NCI-H69 (cell line): Measurements from ENCODE around the gene XRN2.
A peak's percentile ranks its signal among the peaks of the same experiment; 100 is the strongest.

ENCODE experiments used
- DNase-seq: peaks from one replicate; lab custom pipeline; 2025; lab: John Stamatoyannopoulos, UW

Gene XRN2

DNA sequence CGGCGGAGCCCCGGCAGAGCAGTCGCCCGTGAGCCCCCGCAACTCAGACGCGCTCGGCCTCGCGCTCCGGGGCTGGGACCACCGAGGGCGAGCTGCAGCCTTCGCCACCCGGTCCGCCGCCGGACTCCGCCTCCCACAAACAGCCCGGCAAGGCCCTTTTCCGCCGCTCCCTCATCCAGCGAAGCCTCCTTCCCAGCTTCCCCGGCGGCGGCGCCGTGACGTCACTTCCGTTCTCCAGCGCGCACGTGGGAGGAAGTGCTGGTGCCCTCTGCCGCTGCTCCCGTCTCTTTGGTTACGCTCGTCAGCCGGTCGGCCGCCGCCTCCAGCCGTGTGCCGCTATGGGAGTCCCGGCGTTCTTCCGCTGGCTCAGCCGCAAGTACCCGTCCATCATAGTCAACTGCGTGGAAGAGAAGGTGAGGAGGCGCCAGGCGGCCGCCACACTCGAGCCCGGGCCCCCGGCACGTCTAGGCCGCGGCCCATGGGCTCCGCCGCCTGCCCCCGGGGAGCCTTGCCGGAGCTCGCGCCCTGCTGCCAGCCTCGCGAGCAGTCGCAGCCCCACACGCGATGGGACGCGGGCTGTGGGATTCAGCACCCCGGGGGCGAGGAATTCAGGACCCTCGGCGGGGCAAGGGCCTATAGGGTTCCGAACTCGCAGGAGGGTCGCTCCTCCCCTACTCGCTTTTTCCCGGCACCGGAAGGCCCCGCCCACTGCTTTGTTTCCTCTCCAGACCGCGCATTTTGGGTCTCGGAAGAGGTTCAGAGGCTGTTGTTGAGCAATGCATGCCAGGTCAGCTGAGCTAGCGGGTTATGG lies at the start of gene XRN2:
TSS of gene XRN2 (plus strand) at position 271 of the 811 bp plus-strand sequence. CDS start at position 339, 68 bp downstream.
- peak; percentile 99 for DNase-seq

DNA sequence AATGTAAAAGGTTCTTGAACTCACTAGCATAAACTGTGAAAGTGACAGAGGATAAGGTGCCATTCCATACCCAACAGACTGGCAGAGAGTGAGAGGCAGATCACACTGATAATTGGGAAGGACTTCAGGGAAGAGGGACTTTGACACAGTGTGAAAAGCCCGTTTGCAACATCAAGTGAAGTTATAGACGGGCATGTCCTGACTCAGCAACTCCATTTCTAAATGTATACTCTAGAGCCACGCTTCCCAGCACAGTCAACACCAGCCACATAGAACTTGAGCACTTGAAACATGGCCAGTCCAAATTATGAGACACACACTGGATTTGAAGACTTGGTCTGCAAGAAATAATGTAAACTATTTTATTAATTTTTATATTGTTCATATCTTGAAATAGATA lies 45.9 kb upstream of the XRN2 start:
- no peak for DNase-seq

- no peak for DNase-seq
Observed at GRCh38 chr20:21258411-21258810, 44.7 kb upstream of the XRN2 start.

GRCh38 chr20:21259346-21259745 lies 43.8 kb upstream of the XRN2 start:
- DNase-seq, result no peak

- DNase-seq, result no peak
Observed at GRCh38 chr20:21262812-21263211, 40.3 kb upstream of the XRN2 start.

- DNase-seq, result peak; percentile 99
Observed at GRCh38 chr20:21265261-21266190, 37.6 kb upstream of the XRN2 start.

DNA sequence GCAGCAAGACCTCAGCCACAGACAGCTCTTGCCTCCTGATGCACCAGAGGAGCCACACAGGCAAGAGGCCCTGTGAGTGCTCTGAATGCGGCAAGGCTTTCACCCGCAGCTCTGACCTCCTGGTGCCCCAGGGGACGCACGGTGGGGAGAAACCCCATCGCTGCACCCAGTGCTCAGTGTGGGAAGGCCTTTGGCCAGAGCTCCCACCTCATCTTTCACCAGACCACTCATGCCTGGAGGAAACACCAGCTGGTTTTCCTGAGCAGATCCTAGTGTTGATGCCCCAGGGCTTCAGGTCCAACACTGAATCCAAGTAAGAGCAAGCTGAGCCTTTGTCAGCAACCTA lies 37.0 kb upstream of the XRN2 start:
- DNase-seq, result peak; percentile 98

GRCh38 chr20:21269772-21270171 lies 33.4 kb upstream of the XRN2 start:
- DNase-seq, result no peak

DNA sequence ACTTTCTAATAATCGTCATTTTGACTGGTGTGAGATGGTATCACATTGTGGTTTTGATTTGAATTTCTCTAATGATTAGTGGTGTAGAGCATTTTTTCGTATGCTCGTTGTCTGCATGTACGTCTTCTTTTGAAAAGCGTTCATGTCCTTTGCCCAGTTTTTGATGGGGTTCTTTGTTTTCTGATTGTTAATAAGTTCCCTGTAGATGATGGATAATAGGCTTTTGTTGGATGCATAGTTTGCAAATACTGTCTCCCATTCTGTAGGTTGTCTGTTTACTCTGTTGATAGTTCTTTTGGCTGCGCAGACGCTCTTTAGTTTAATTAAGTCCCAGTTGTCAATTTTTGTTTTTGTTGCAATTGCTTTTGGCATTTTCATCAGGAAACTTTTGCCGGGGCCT lies 32.3 kb upstream of the XRN2 start:
- DNase-seq, result no peak

GRCh38 chr20:21272279-21272678 lies 30.9 kb upstream of the XRN2 start:
- DNase-seq, result no peak

- DNase-seq, result no peak
Observed at GRCh38 chr20:21272679-21273078, 30.5 kb upstream of the XRN2 start.

GRCh38 chr20:21273755-21274386 lies 29.3 kb upstream of the XRN2 start:
- peak; percentile 44 for DNase-seq

GRCh38 chr20:21278829-21279228 lies 24.3 kb upstream of the XRN2 start:
- DNase-seq, result no peak

DNA sequence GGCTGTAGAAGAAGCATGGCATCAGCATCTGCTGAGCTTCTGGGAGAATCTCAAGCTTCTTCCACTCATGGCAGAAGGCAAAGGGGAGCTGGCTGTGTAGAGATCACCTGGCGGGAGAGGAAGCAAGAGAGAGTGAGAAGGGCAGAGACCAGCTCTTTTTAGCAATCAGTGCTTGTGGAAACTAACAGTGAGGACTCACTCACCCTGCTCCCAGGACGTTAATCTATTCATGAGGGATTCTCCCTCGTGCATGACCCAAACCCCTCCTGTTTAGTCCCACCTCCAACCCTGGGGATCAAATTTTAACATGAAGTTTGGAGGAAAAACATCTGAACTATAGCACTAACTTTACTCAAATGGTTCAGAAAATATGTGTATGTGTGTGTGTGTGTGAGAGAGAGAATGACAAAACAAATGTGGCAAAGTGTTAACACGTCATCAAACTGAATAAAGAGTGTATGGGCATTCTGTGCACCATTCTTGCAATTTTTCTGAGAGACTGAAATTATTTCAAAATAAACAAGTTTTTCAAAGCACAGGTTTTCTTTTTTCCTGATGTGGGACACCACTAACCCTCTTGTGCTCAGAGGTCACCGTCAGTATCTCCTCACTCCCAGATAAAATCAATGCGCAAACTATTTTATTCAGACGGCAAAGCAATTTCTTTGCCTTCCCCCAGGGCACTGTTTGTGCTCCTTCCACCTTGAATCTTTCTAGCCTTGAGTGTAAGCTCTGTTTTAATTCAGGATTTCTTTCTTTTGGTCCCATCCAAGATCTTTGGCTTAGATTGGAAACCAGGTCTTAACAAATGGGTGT lies 23.2 kb upstream of the XRN2 start:
- DNase-seq, result no peak

DNA sequence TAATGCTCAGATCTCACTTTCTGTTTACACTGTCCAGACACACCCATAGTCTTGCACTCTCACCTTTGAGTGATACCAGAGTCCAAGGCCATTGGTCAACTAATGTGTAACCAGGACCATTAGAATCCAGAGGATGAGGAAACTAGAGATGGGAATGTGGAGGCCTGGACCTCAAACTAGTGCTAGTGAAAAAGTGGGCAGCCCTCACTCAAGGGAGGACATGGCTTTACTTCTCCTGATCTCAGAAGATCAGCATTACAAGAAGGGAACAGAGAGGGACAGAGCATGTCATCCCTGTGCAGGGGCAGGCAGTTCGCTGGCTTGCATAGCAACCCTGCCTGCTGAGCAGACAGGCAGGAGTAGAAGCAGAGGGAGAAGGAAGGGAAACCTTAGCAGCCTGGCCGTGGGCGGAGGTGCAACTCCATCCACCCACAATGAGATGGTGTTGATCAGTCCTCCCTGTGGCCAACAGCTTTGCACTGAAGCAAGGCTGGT lies 22.6 kb upstream of the XRN2 start:
- no peak for DNase-seq

DNA sequence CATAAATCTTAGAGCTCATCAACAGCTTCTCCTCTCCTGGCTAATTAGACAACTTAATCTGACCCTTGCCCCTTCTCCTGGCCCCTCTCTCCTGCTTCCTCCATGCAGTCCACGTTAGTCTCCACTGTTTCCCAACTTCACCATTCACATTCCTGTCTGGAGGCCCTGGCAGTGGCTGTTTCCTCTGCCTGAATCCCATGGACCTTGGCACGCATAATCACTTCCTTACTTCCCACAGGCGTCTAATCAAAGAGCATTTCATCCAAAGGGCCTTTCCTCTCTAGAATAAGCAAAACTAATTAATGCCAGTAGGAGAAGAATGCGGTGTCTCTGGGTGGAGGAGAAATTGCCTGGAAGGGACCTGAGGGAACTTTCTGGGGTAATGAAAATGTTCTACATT lies 16.4 kb upstream of the XRN2 start:
- DNase-seq, result no peak

DNA sequence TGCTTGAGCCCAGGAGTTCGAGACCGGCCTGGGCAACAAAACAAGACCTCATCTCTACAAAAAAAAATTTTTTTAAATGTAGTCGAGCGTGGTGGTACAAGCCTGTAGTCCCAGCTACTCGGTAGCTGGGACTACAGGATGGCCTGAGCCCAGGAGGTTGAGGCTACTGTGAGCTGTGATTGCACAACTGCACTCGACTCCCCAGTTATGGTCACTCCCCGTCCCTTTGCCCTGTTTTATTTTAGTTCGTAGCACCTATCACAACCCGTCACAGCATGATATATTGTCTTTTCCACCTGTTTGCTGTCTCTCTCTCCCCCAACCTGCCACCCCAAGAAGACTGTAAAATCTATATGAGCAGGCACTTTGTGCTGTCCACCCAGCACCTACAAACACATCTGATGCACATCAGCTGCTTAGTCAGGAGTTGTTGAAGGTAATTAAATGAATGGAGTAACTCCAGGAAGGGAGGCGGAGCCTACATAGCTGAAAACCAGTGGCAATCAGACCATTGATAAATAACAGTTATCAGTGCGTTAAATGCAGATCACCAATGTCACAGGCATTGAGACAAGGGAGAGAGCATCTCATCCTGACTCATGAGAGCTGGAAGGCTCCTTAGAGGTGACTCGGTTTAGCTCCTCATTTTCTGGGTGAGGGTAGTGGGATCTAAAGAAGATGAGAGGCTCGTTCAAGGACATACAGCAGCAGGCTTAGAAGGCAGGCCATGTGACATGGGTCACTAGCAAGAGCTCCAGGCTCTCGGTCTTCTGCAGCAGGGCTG lies 14.4 kb upstream of the XRN2 start:
- DNase-seq, result peak; percentile 20

- peak; percentile 13 for DNase-seq
Observed at GRCh38 chr20:21289651-21290050, 13.5 kb upstream of the XRN2 start.

GRCh38 chr20:21291026-21291425 lies 12.1 kb upstream of the XRN2 start:
- no peak for DNase-seq

DNA sequence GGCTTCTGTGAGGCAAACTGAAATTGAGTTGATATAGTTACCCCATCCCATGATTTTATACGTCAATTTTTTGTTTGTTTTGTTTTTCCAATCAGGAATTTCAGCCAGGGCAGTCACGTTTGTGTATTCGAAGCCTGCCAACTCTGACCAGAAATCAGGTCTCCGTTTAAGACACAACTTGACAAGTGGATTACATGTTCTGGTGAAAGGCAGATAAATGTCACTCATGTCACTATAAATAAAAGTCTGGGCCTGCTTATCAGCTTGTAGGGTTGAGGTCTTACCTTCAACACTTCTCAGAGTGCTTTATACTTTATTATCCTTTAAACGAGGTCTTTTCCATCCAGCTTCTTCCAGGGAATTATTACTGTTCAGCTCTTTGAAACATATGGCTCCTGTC lies 8.4 kb upstream of the XRN2 start:
- DNase-seq, result no peak
